GM18517 (cell line): ENCODE measurements around the gene C2CD4C.
"Not testable (repeated sequence)": the region's sequence is repeated elsewhere in the genome, so short reads cannot be mapped to it uniquely, and the experiment has no call there.

ENCODE experiments used
- ATAC-seq: cut with Tn5 transposase; IDR thresholded peaks from one replicate; pipeline ENCODE4 v1.9.1; 2021; ENCODE audit warnings: mild to moderate bottlenecking, moderate library complexity; ENCODE audit not compliant: unreplicated experiment

C2CD4C gene

DNA sequence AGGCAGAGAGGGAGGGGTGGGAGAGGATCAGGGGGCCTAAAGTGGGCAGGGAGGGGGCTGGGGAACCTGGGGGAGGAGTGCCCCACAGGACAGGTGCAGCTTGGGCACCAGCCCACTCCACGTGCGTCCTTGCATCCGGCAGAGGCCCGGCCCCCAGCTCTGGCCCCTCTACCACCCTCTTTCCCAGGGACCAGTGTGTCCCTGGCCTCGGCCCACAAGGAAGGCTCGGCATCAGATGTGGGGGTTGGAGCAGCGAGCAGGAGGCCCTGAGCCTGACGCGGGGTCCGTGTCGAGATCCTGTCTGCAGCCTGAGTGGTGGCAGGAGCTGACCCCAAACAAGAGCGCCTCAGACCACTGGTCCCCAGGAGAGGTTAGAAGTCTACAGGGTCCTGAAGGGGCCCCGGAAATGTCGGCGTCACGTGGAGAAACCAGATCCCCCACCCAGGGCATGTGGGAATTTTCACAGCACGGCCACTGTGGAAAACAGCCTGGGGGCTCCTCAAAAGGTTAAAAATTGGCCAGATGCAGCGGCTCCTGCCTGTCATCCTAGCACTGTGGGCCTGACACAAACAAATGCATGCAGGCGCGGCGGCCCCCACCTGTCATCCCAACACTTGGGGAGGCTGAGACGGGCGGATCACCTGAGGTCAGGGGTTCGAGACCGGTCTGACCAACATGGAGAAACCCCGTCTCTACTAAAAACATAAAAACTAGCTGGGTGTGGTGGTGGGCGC lies 30.4 kb upstream of the C2CD4C start:
- no peak for ATAC-seq

DNA sequence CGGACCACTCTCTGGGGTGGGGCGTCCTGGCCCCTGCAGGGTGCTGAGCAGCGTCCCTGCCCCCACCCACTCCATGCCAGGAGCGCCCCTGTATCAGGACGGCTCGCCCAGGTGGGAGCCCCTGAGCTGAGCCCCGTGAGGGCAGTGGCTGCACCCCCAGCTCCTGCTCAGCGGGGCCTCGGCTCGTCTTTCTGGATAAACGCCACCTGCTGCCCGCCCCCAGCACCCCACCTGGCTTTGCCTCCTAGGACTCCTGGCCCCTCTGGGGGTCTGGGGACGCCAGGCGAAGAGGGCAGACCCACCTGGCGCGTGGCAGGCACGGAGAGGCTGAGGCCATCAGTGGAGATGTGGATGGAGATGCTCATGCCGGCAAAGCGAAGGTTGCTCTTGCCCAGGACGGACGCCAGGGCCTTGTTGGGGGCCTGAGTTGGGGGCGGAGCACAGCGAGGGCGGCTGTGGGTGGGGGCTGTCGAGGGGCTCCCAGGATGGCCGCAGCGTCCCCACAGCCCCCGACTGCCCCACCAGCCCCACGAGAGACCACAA lies 29.5 kb upstream of the C2CD4C start:
- ATAC-seq: no peak

DNA sequence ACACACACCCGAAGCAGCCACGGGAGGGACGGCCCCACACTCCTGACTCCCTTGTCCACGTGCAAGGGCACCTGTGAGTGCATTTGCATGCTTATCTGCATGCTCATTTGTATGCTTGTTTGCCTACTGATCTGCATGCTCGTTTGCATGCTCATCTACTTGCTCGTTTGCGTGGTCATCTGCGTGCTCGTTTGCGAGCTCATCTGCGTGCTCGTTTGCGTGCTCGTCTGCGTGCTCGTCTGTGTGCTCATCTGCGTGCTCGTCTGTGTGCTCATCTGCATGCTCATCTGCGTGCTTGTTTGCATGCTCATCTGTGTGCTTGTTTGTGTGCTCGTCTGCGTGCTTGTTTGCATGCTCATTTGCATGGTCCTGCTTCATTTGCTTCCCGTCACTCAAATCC lies 28.1 kb upstream of the C2CD4C start:
- no peak for ATAC-seq

DNA sequence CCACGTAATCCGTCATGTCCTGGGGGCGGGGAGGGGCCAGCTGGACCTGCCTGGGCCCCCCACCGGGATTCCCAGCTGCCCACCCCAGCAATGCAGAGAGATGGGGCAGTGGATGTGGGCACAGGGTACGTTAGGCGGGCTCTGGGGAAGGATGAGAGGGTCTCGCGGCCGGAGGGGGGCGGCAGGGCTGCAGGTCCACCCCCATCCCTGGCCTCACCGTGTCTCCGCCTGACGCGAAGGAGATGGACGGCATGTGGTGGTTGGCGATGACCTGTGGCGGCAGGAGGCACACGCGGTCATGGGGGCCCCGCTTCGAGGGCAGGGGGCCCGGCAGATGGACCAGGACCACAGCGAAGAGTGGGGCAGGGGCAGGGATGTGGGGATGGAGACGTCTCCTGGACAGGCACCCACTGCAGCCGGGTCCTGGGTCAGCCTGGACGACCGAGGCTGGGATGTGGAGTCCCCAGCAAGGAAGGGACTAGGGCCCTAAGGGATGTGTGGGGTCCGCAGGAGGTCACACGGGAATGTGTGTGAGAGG lies 27.5 kb upstream of the C2CD4C start:
- ATAC-seq: no peak

DNA sequence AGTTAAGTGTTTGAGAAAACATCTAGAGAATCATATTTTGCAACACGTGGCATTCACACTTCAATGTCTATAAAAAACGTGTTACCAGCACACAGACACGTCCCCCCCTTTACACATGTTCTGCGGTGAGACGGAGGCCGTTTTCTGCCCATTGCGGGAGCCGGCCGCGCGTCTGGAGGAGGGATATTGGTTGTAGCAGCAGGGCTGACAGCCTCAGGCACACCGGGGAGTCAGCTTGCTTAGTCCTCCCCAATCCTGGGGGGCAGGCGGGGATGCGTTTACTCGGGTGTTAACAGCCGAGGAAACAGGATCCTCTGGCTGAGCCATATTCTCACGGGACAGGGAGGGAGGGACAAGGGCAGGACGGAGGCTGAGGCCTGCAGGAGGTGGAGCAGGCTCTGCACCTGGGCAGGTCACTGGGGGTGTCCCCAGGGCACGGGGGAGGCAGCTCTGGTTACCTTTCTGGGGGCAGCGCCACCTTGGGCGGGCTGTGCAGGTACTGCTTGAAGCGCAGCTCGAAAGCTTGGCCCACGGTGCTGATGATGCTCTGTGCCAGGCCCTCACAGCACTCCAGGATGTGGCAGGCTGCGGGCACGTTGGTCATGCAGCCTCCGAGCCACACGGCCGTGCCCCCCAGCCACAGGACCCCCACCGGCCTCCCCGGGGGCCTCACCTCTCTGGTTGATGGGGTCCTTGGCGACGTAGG lies 26.9 kb upstream of the C2CD4C start:
- ATAC-seq: no peak

DNA sequence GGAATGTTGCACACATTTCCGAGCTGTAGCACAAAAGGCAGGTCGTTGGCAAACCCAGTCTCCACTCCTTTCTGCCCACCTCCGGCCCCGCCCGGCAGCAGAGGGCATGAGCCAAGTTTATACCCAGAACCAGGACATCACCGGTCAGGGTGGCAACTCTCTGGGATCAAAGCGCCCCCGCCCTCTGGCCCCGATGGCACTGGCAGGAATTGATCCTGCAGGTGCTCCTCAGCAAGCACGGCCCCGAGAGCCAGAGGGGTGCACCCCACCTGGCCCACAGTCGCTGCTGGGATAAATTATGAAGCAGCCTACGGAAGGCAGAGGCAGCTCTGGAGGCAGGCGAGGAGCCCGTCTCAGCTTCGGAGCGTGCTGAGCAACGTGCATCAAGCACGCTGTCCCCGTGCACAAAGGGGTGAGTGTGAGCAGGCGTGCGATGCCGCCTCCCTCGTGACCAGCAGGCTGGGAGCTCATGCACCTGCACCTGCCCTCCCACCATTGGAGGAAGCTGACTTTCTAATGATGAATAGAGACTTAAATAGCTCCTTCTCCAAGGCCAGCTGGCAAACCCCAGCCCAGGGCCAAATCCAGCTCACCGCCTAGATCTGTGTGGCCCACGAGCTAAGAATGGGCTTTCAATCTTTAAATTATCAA lies 26.2 kb upstream of the C2CD4C start:
- ATAC-seq: no peak

DNA sequence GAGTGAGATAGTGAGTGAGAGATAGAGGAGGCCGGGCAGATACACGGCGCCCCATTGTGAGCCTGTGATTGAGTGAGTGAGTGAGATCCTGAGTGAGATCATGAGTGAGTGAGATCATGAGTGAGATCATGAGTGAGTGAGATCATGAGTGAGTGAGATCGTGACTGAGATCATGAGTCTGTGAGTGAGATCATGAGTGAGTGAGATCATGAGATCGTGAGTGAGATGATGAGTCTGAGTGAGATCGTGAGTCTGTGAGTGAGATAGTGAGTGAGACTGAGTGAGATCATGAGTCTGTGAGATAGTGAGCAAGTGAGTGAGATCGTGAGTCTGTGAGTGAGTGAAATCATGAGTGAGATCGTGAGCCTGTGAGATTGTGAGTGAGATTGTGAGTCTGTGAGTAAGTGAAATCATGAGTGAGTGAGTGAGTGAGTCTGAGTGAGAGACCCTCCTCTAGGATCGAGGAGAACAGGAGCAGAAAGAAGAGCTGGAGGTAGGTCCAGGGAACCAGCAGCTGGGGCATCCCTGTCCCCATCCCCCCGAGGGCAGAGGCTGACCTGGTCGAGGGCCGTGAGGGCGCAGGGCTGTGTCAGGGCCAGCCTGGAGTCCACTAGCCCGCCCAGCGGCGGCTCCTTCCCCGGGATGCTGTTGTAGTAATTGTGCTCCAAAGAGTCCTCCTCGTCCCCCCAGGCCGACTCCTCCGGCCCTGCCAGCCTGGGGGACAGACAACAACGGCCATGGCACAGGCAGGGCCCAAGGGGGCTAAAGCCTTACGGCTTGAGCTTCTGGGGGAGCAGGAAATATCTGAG lies 25.4 kb upstream of the C2CD4C start:
- no peak for ATAC-seq

DNA sequence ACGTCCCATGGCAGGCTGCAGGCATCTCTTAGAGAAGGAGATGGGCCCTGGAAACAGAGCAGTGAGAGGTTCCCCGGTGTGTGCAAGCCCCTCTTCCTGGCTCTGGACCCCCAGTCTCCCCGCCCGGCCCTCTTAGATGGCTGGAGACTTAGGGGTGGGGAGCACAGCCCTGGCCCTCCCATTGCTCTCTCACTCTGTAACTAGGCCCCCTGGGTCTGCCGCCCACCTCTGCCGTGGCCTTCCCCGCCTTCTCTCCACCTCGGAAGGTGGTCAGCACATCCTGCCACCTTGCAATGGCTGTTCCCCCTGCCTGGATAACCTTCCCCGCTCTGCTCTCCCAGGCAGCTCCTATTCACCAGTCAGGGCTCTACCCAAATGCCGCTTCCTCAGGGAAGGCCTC lies 21.8 kb upstream of the C2CD4C start:
- no peak for ATAC-seq

DNA sequence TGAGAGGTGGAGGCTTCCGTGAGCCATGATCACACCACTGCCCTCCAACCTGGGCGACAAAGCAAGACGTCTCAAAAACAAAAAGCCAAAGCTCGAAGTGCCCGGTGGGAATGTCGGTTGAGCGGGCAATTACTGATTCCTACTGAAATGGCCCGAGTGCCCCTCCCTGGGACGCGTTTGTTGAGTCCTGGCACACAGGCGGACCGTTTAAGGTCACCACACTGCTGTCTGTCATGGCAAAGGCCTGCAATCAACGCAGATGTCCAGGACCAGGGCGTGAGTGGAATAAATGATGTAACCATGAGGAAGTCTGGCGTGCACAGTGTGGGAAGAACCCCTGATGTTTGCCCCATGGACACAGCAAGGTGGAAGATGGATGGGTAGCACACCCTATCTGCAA lies 19.2 kb upstream of the C2CD4C start:
- ATAC-seq: no peak

DNA sequence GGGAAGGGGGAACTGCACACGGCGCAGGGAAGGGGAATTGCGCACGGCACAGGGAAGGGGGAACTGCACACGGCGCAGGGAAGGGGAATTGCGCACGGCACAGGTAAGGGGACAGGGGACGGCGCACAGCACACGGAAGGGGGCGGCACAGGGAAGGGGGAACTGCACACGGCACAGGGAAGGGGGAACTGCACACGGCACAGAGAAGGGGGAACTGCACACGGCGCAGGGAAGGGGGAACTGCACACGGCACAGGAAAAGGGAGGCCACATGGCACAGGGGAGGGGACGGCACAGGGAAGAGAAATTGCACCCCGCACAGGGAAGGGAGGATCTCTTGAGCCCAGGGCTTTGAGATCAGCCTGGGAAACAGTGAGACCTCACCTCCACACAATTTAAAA lies 18.7 kb upstream of the C2CD4C start:
- not testable (repeated sequence) for ATAC-seq

DNA sequence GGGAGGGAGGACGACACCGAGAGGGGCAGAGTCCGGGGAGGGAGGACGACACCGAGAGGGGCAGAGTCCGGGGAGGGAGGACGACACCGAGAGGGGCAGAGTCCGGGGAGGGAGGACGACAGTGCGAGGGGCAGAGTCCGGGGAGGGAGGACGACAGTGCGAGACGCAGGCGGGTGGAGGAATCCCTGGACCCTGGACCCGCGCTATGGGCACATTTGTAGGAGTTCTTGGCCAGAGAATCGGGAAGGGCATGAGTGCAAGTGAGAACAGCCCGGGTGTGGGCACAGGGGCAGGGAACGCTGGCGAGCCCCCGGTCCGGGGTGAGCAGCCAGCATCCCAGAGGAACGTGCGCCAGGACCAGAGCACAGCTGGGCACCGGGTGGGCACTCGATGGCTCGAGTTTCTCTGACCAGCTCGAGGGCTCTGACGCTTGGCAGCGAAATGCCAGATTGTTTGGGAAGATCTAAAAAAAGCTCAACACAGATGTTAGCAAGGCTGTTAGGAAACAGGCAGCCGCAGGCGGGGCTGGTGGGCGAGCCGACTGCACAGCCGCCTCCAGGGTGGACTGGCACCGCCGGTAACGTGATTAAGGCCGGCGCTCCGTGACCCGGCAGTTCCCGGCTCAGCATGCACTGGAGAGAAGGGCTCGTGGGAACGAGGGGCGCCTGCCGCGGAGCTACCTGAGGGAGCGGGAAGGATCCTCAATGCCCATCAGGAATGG lies 17.9 kb upstream of the C2CD4C start:
- ATAC-seq: no peak

DNA sequence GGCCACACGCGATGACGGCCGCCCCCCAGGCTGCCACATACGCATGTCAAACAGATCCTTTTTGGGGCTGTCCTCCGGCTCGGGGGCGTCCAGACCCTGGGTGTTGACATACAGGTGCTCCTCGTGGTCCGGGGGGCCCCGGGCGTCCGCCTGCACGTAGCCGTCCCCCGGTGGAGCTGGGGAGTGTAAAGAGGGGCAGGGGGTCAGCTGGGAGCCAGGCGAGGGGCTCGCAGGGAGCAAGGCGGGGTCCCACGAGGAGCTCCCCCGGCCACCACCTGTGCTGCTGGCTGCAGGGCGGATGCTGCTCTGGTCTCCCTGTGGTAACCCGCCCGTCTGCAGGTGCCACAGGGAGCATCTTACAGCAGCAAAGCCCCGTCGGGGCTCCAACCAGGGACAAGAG lies 16.1 kb upstream of the C2CD4C start:
- no peak for ATAC-seq

DNA sequence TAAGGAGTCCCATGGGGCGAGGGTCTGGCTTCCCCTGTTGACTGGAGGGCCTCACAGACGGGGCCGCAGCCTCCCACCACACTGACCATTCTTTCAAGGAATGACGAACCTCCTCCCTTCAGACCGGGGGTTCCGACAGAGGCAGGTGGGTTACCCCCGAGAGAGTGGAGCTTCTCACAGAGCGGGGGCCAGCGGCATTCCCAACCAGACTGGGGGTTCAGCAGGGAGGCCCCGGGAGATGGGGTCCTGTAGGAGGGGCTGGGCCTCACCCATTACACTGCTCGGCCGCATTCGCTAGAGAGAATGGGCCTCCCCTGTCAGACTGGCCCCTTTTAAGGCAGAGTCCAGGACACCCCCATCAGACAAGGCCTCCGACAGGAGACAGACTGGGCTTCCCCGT lies 15.6 kb upstream of the C2CD4C start:
- ATAC-seq: no peak

DNA sequence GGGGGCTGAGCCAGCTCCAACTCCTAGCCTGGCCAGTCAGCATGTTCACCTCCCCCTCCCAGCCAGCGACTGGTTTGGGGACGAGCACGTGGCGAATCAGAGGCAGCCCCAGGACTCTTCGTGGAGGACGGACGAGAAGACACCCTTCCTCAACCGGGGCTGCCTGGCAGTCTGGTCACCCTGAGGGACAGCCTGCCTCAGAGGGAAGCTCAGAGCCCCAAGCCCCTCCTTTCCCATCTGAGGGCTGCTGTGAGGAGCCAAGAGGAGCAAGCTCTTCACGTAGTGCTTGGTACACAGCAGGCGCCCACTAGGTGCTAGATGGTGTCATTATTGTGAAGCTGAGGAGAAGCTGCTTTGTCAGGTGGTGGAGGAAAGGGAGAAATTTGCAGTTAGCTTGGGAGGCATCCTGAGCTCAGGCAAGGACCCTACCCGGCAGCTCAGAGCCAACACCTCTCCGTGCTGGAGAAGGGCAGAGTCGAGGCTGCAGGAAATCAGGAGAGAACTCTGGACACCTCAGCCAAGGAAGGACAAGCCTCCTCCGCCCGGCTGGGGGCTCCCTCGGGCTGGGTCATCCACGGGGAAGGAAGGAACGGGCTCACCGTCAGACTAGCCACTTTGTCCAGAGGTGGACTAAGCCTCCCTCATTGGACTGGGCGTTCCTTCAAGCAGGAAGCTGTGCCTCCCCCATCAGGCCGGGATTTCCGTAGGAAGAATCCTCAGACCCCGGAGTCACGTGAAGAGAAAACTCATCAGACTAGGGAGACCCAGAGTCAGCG lies 14.9 kb upstream of the C2CD4C start:
- no peak for ATAC-seq

DNA sequence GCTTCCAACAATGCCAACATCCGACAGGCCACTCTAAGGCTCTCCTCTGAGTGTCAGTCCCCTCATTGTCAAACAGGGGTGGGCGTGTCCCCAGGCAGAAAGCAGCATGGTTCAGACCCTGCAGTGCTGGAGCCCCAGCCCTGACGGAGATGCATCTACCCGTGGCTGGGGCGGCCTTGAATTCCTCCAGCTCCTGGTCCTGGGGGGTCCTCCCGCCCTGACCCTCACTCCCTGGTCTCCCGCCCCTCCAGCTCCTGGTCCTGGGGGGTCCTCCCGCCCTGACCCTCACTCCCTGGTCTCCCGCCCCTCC lies 13.9 kb upstream of the C2CD4C start:
- ATAC-seq: not testable (repeated sequence)

DNA sequence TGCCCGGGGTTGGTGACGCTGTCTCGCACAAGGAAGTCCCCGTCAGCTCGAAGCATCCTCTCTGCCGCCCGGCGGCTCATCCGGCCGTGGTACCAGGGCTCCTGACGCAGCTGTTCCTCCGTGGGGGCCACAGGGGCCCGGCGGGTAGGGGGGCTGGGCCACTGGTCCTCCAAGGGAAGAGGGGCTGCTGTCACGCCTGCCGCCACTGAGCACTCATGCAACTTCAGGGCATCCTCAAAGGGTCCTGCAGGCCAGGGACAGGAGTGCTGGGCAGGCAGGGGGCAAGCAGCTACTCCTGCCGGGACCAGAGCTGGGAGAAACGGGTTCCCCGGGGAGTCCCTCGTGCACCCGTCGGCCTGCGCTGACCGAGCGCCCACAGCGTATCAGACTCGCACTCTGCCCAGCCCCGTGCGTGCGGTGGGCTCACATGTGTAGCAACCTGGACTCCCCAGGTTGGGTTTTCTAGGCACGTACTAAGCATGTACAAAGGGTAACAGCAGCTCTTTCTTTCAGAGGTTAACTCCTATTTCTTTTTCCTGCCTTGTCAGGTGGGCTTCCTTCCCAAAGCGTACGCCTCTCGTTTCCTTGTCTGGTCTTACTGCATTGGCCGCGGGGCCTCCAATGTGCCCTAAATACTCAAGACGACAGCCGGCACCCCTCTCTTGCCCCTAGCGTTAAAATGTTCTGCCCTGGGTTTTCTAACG lies 13.4 kb upstream of the C2CD4C start:
- ATAC-seq: no peak

DNA sequence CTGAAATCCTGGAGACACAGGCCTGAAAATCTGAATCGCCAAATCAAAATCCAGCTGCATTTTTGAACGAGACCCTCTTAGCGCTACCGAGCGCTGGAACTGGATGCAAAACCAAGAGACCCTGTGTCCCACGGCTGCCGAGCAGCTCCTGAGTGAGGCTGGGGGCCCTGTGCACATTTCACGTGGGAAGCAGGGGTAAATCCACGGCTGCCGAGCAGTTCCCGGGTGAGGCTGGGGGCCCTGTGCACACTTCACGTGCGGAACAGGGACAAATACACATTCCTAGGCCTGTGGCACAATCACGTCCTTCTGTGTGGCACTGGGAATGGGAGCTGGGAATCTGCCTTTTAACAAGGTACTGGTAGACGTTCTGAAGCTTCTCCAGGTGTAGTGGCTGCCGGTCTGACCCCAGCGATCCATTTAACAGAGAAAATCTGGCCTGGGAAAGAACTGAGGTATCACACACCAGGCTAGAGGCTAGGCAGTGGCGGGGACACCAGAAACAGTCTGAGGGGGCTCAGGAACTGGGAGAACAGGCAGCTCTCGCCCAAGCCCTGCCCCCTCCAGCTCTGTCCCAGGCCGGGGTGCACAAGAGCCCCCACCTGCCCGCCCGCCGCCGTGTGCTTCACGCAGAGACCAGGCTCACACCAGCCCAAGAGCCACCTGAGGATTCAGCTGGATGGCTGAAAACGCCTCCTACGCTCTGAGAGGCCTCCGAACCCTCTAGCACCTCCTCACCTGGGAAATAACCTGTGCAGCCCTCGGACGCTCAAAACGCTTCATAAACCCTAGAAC lies 11.0 kb upstream of the C2CD4C start:
- ATAC-seq: no peak
